ENCODE measurements around the gene TPSD1. TPM values are rescaled to one million over a fixed set of nuclear protein-coding genes. Genes with fewer than 3 reads are reported as not detected.

Gene TPSD1
- polyA plus RNA-seq, 2 of the 4 experiments (the other 2 are of a cell fraction) = not detected

DNA sequence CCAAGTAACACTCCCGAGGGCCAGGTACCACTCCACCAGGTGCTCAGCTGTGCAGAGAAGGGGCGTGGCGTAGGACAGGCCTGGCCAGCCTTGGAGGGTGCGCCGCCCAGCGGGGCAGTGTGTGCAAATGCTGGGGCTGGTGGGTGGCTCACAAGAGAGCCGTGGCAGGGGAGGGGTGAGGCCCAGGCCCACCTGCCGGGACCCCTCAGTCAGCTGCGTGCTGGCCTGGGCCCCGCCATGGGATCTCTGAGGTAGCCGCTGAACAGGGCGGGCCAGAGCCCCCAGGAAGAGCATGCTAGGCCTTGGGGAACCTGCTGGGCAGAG lies 39.6 kb upstream of the TPSD1 start:
- ChIA-PET CTCF (no interaction called here), POLR2A (no interaction called here)
- Histone ChIP-seq H3K27ac (no peak overlapping the region), H3K4me1 (peaks cover 2% of the 10 kb centered on the region; the same call in 1 of the 3 replicates), H3K4me3 (no peak overlapping the region), H3K4me2 (no peak overlapping the region), H3K9me3 (no peaks in the 10 kb centered on the region)
- WGBS (ENCODE audit: missing lambda C conversion rate) = 94% methylated on average over 12 of the region's 12 CpGs
- TF ChIP-seq RCOR1 (IDR thresholded peaks at IDR 0.05; ENCODE audit: low read depth, low read length) (no peak), CEBPB (IDR thresholded peaks at IDR 0.05) (no peak), ZSCAN20 (CRISPR knock-in tag; IDR thresholded peaks at IDR 0.05) (no peak), NFE2L2 (conservative IDR thresholded peaks at IDR 0.05; ENCODE audit: low read length) (no peak), ESRRA (IDR thresholded peaks at IDR 0.05; ENCODE audit: borderline replicate concordance, low read length) (no peak)
- no peak for ATAC-seq
- no peak for FAIRE-seq
- no peak for DNase-seq (ENCODE audit: low read depth in 1 of 2, low spot score in 1 of 2)

GRCh38 chr16:1216681-1217400 lies 39.0 kb upstream of the TPSD1 start:
- CTCF ChIA-PET = interaction anchor here (1.0 kb wide), 1 partner anchor 23 kb away, joined by 4 read pairs; no protein-coding TSS in a partner anchor
- Histone ChIP-seq H3K4me3 (no peak overlapping the region), H3K27ac (no peak overlapping the region), H3K4me1 (peaks cover 6% of the 10 kb centered on the region; the same call in 1 of the 3 replicates), H3K9me3 (no peaks in the 10 kb centered on the region), H3K4me2 (no peak overlapping the region)
- DNase-seq (ENCODE audit: low read depth in 1 of 2, low spot score in 1 of 2) (no peak), ATAC-seq (no peak), FAIRE-seq (no peak)
- 96% methylated on average over 31 of the region's 32 CpGs for WGBS (ENCODE audit: missing lambda C conversion rate)
- POLR2A ChIA-PET = no interaction called here
- TF ChIP-seq ZFP36 (IDR thresholded peaks at IDR 0.05; ENCODE audit: borderline replicate concordance, partially characterized antibody) (no peak), ATOH8 (CRISPR knock-in tag; IDR thresholded peaks at IDR 0.05; ENCODE audit: low read depth) (no peak), RNF2 (IDR thresholded peaks at IDR 0.05; ENCODE audit: borderline replicate concordance, low read depth) (no peak), HMGXB4 (CRISPR knock-in tag; IDR thresholded peaks at IDR 0.05; ENCODE audit: borderline replicate concordance) (no peak), EHF (CRISPR knock-in tag; IDR thresholded peaks at IDR 0.05) (no peak), KDM1A (IDR thresholded peaks at IDR 0.05; ENCODE audit: low read depth) (no peak), FOSL2 (IDR thresholded peaks at IDR 0.05) (no peak), FOSL2 (CRISPR knock-in tag; IDR thresholded peaks at IDR 0.05) (no peak), CHD2 (IDR thresholded peaks at IDR 0.05; ENCODE audit: low read length, partially characterized antibody) (no peak), E2F6 (IDR thresholded peaks at IDR 0.05; ENCODE audit: borderline replicate concordance, low read depth) (no peak), ESRRA (IDR thresholded peaks at IDR 0.05; ENCODE audit: borderline replicate concordance, low read length) (no peak), GATA3 (IDR thresholded peaks at IDR 0.05; ENCODE audit: borderline replicate concordance) (no peak), MAZ (IDR thresholded peaks at IDR 0.05; ENCODE audit: borderline replicate concordance, low read depth, low read length) (no peak), JUNB (IDR thresholded peaks at IDR 0.05) (no peak), HOXB5 (CRISPR knock-in tag; IDR thresholded peaks at IDR 0.05) (no peak), TP53 (CRISPR knock-in tag; IDR thresholded peaks at IDR 0.05) (no peak), JUN (IDR thresholded peaks at IDR 0.05) (no peak), CBX2 (IDR thresholded peaks at IDR 0.05; ENCODE audit: borderline replicate concordance, low read depth) (no peak), REST (IDR thresholded peaks at IDR 0.05) (no peak), RARB (CRISPR knock-in tag; IDR thresholded peaks at IDR 0.05) (no peak)
- TF ChIP-seq, protein P1, sequence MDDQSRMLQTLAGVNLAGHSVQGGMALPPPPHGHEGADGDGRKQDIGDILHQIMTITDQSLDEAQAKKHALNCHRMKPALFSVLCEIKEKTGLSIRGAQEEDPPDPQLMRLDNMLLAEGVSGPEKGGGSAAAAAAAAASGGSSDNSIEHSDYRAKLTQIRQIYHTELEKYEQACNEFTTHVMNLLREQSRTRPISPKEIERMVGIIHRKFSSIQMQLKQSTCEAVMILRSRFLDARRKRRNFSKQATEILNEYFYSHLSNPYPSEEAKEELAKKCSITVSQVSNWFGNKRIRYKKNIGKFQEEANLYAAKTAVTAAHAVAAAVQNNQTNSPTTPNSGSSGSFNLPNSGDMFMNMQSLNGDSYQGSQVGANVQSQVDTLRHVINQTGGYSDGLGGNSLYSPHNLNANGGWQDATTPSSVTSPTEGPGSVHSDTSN (IDR thresholded peaks at IDR 0.05) = no peak

Measured in A549 (cell line).